ENCODE measurements around the gene UBQLN1. TPM values are rescaled to one million over a fixed set of nuclear protein-coding genes. Genes with fewer than 3 reads are reported as not detected.

UBQLN1 gene
- 113 and 150 TPM in 2 replicates for total RNA-seq

GRCh38 chr9:83707768-83708514, at the start of gene UBQLN1:
TSS of gene UBQLN1 (minus strand) at chr9:83707958. CDS start at chr9:83707679, 279 bp downstream.

GRCh38 chr9:83622939-83623678, 84.6 kb downstream of the UBQLN1 start, which contains the start of gene IDNK:
TSS of gene IDNK (plus strand) at chr9:83623143. CDS start at chr9:83623172, 29 bp downstream.

Other genes with a start within 250 kb of the UBQLN1 start
- gene FRMD3, start 169.6 kb downstream of the UBQLN1 start, total RNA-seq = under 0.01 and 0.43 TPM in 2 replicates
- gene IDNK, start 84.8 kb downstream of the UBQLN1 start, total RNA-seq = 1.5 and 3.8 TPM in 2 replicates
- gene GKAP1, start 109.8 kb upstream of the UBQLN1 start, total RNA-seq = 0.34 and 1.6 TPM in 2 replicates
- 5.5 and 9.0 TPM in 2 replicates for gene KIF27, start 213.5 kb upstream of the UBQLN1 start, total RNA-seq

All from nasal cavity respiratory epithelium epithelial cell of viscerocranial mucosa (primary cell).